Measurements from ENCODE around the gene CCR2.

CCR2 gene

DNA sequence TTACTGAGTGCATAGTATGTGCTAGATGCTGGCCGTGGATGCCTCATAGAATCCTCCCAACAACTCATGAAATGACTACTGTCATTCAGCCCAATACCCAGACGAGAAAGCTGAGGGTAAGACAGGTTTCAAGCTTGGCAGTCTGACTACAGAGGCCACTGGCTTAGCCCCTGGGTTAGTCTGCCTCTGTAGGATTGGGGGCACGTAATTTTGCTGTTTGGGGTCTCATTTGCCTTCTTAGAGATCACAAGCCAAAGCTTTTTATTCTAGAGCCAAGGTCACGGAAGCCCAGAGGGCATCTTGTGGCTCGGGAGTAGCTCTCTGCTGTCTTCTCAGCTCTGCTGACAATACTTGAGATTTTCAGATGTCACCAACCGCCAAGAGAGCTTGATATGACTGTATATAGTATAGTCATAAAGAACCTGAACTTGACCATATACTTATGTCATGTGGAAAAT is 15.8 kb downstream of the CCR2 start:
- Histone ChIP-seq H3K9ac (ENCODE audit: insufficient read length) (no peak overlapping the region), H3K9me3 (ENCODE audit: low read depth, low read length) (no peaks in the 10 kb centered on the region), H3K27ac (no peak overlapping the region)

DNA sequence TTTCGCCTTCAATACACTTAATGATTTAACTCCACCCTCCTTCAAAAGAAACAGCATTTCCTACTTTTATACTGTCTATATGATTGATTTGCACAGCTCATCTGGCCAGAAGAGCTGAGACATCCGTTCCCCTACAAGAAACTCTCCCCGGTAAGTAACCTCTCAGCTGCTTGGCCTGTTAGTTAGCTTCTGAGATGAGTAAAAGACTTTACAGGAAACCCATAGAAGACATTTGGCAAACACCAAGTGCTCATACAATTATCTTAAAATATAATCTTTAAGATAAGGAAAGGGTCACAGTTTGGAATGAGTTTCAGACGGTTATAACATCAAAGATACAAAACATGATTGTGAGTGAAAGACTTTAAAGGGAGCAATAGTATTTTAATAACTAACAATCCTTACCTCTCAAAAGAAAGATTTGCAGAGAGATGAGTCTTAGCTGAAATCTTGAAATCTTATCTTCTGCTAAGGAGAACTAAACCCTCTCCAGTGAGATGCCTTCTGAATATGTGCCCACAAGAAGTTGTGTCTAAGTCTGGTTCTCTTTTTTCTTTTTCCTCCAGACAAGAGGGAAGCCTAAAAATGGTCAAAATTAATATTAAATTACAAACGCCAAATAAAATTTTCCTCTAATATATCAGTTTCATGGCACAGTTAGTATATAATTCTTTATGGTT is 17.1 kb downstream of the CCR2 start, which contains the start of gene CCR5:
CCR5 (plus strand) TSS at position 108 of the 680 bp plus-strand sequence. CDS start 1,957 bp downstream, outside the sequence.
- no peak for DNase-seq (ENCODE audit: low read depth, low spot score)
- TF ChIP-seq EZH2 (IDR thresholded peaks at IDR 0.05) = no peak
- no peak for TF ChIP-seq POLR2AphosphoS5 (IDR thresholded peaks at IDR 0.05; ENCODE audit: borderline replicate concordance, low read depth, low read length)
- TF ChIP-seq FOXP2 (optimal IDR thresholded peaks at IDR 0.05; ENCODE audit: control extremely low read depth, extremely low read length, insufficient read depth) = no peak
- no peak within 1 kb of the TSS for H3K4me3 ChIP-seq
- no peak within 1 kb of the TSS for H3K9ac ChIP-seq (ENCODE audit: insufficient read length)
- H3K36me3 ChIP-seq (ENCODE audit: insufficient read depth, low read length) = no peaks in the 10 kb centered on the region
- no peaks in the 10 kb centered on the region for H3K9me3 ChIP-seq (ENCODE audit: low read depth, low read length)
- no peak within 1 kb of the TSS for H3K27ac ChIP-seq

More for the DNA sequence above, 15.8 kb downstream of the CCR2 start:
- no peak for DNase-seq (ENCODE audit: low read depth, low spot score)
- no peak for TF ChIP-seq FOXP2 (optimal IDR thresholded peaks at IDR 0.05; ENCODE audit: control extremely low read depth, extremely low read length, insufficient read depth)
- no peak for TF ChIP-seq EZH2 (IDR thresholded peaks at IDR 0.05)
- no peak for TF ChIP-seq POLR2AphosphoS5 (IDR thresholded peaks at IDR 0.05; ENCODE audit: borderline replicate concordance, low read depth, low read length)
- Histone ChIP-seq H3K36me3 (ENCODE audit: insufficient read depth, low read length) (no peaks in the 10 kb centered on the region), H3K4me3 (no peak overlapping the region)

DNA sequence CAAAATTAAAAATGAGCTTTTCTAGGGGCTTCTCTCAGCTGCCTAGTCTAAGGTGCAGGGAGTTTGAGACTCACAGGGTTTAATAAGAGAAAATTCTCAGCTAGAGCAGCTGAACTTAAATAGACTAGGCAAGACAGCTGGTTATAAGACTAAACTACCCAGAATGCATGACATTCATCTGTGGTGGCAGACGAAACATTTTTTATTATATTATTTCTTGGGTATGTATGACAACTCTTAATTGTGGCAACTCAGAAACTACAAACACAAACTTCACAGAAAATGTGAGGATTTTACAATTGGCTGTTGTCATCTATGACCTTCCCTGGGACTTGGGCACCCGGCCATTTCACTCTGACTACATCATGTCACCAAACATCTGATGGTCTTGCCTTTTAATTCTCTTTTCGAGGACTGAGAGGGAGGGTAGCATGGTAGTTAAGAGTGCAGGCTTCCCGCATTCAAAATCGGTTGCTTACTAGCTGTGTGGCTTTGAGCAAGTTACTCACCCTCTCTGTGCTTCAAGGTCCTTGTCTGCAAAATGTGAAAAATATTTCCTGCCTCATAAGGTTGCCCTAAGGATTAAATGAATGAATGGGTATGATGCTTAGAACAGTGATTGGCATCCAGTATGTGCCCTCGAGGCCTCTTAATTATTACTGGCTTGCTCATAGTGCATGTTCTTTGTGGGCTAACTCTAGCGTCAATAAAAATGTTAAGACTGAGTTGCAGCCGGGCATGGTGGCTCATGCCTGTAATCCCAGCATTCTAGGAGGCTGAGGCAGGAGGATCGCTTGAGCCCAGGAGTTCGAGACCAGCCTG is 17.8 kb downstream of the CCR2 start:
- no peak overlapping the region for H3K27ac ChIP-seq
- no peak overlapping the region for H3K4me3 ChIP-seq
- TF ChIP-seq FOXP2 (optimal IDR thresholded peaks at IDR 0.05; ENCODE audit: control extremely low read depth, extremely low read length, insufficient read depth) = no peak
- TF ChIP-seq EZH2 (IDR thresholded peaks at IDR 0.05) = no peak
- no peak for TF ChIP-seq POLR2AphosphoS5 (IDR thresholded peaks at IDR 0.05; ENCODE audit: borderline replicate concordance, low read depth, low read length)
- H3K9ac ChIP-seq (ENCODE audit: insufficient read length) = no peak overlapping the region
- DNase-seq (ENCODE audit: low read depth, low spot score) = no peak
- no peaks in the 10 kb centered on the region for H3K9me3 ChIP-seq (ENCODE audit: low read depth, low read length)
- H3K36me3 ChIP-seq (ENCODE audit: insufficient read depth, low read length) = no peaks in the 10 kb centered on the region

DNA sequence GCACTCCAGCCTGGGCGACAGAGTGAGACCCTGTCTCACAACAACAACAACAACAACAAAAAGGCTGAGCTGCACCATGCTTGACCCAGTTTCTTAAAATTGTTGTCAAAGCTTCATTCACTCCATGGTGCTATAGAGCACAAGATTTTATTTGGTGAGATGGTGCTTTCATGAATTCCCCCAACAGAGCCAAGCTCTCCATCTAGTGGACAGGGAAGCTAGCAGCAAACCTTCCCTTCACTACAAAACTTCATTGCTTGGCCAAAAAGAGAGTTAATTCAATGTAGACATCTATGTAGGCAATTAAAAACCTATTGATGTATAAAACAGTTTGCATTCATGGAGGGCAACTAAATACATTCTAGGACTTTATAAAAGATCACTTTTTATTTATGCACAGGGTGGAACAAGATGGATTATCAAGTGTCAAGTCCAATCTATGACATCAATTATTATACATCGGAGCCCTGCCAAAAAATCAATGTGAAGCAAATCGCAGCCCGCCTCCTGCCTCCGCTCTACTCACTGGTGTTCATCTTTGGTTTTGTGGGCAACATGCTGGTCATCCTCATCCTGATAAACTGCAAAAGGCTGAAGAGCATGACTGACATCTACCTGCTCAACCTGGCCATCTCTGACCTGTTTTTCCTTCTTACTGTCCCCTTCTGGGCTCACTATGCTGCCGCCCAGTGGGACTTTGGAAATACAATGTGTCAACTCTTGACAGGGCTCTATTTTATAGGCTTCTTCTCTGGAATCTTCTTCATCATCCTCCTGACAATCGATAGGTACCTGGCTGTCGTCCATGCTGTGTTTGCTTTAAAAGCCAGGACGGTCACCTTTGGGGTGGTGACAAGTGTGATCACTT is 18.8 kb downstream of the CCR2 start:
- Histone ChIP-seq H3K9ac (ENCODE audit: insufficient read length) (no peak overlapping the region), H3K27ac (no peak overlapping the region), H3K36me3 (ENCODE audit: insufficient read depth, low read length) (no peaks in the 10 kb centered on the region), H3K4me3 (no peak overlapping the region), H3K9me3 (ENCODE audit: low read depth, low read length) (no peaks in the 10 kb centered on the region)
- TF ChIP-seq EZH2 (IDR thresholded peaks at IDR 0.05) = no peak
- no peak for TF ChIP-seq POLR2AphosphoS5 (IDR thresholded peaks at IDR 0.05; ENCODE audit: borderline replicate concordance, low read depth, low read length)
- no peak for TF ChIP-seq FOXP2 (optimal IDR thresholded peaks at IDR 0.05; ENCODE audit: control extremely low read depth, extremely low read length, insufficient read depth)
- DNase-seq (ENCODE audit: low read depth, low spot score) = no peak

DNA sequence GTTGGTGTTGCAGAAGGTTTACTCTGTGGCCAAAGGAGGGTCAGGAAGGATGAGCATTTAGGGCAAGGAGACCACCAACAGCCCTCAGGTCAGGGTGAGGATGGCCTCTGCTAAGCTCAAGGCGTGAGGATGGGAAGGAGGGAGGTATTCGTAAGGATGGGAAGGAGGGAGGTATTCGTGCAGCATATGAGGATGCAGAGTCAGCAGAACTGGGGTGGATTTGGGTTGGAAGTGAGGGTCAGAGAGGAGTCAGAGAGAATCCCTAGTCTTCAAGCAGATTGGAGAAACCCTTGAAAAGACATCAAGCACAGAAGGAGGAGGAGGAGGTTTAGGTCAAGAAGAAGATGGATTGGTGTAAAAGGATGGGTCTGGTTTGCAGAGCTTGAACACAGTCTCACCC is 20.8 kb downstream of the CCR2 start:
- Histone ChIP-seq H3K9ac (ENCODE audit: insufficient read length) (no peak overlapping the region), H3K4me3 (no peak overlapping the region), H3K9me3 (ENCODE audit: low read depth, low read length) (no peaks in the 10 kb centered on the region), H3K36me3 (ENCODE audit: insufficient read depth, low read length) (no peaks in the 10 kb centered on the region), H3K27ac (no peak overlapping the region)
- no peak for TF ChIP-seq FOXP2 (optimal IDR thresholded peaks at IDR 0.05; ENCODE audit: control extremely low read depth, extremely low read length, insufficient read depth)
- TF ChIP-seq EZH2 (IDR thresholded peaks at IDR 0.05) = no peak
- TF ChIP-seq POLR2AphosphoS5 (IDR thresholded peaks at IDR 0.05; ENCODE audit: borderline replicate concordance, low read depth, low read length) = no peak
- DNase-seq (ENCODE audit: low read depth, low spot score) = no peak

DNA sequence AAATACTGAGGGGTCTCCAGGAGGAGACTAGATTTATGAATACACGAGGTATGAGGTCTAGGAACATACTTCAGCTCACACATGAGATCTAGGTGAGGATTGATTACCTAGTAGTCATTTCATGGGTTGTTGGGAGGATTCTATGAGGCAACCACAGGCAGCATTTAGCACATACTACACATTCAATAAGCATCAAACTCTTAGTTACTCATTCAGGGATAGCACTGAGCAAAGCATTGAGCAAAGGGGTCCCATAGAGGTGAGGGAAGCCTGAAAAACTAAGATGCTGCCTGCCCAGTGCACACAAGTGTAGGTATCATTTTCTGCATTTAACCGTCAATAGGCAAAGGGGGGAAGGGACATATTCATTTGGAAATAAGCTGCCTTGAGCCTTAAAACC is 21.3 kb downstream of the CCR2 start:
- no peak overlapping the region for H3K9ac ChIP-seq (ENCODE audit: insufficient read length)
- H3K36me3 ChIP-seq (ENCODE audit: insufficient read depth, low read length) = no peaks in the 10 kb centered on the region
- no peak overlapping the region for H3K27ac ChIP-seq
- no peaks in the 10 kb centered on the region for H3K9me3 ChIP-seq (ENCODE audit: low read depth, low read length)
- H3K4me3 ChIP-seq = no peak overlapping the region
- TF ChIP-seq POLR2AphosphoS5 (IDR thresholded peaks at IDR 0.05; ENCODE audit: borderline replicate concordance, low read depth, low read length) (no peak), EZH2 (IDR thresholded peaks at IDR 0.05) (no peak), FOXP2 (optimal IDR thresholded peaks at IDR 0.05; ENCODE audit: control extremely low read depth, extremely low read length, insufficient read depth) (no peak)
- DNase-seq (ENCODE audit: low read depth, low spot score) = no peak

DNA sequence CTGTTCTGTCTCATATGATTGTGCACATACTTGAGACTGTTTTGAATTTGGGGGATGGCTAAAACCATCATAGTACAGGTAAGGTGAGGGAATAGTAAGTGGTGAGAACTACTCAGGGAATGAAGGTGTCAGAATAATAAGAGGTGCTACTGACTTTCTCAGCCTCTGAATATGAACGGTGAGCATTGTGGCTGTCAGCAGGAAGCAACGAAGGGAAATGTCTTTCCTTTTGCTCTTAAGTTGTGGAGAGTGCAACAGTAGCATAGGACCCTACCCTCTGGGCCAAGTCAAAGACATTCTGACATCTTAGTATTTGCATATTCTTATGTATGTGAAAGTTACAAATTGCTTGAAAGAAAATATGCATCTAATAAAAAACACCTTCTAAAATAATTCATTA is 21.9 kb downstream of the CCR2 start:
- H3K4me3 ChIP-seq = no peak overlapping the region
- no peak overlapping the region for H3K9ac ChIP-seq (ENCODE audit: insufficient read length)
- no peak for TF ChIP-seq EZH2 (IDR thresholded peaks at IDR 0.05)
- TF ChIP-seq POLR2AphosphoS5 (IDR thresholded peaks at IDR 0.05; ENCODE audit: borderline replicate concordance, low read depth, low read length) = no peak
- no peak for TF ChIP-seq FOXP2 (optimal IDR thresholded peaks at IDR 0.05; ENCODE audit: control extremely low read depth, extremely low read length, insufficient read depth)

More for the DNA sequence above, 21.9 kb downstream of the CCR2 start:
- H3K36me3 ChIP-seq (ENCODE audit: insufficient read depth, low read length) = no peaks in the 10 kb centered on the region
- H3K27ac ChIP-seq = no peak overlapping the region
- DNase-seq (ENCODE audit: low read depth, low spot score) = no peak
- H3K9me3 ChIP-seq (ENCODE audit: low read depth, low read length) = no peaks in the 10 kb centered on the region

All from SK-N-MC (cell line).